HepG2 (cell line): Measurements from ENCODE around the gene PRSS22. TPM values are rescaled to one million over a fixed set of nuclear protein-coding genes. Genes with fewer than 3 reads are reported as not detected.
A peak's percentile ranks its signal among the peaks of the same experiment; 100 is the strongest.

Experiments used
- ARHGAP35 ChIP-seq: sonication (generic); formaldehyde crosslinking; IDR thresholded peaks from 2 replicates; pipeline ENCODE4 v1.9.0; 2022; ENCODE audit warnings: mild to moderate bottlenecking, inconsistent platforms, moderate library complexity, missing genetic modification reagents, borderline replicate concordance
- CEBPG ChIP-seq: IDR thresholded peaks from 2 replicates; pipeline ENCODE4 v1.6.1; 2016
- ETV5 ChIP-seq: IDR thresholded peaks from 2 replicates; pipeline ENCODE4 v1.6.1; 2018; ENCODE audit warnings: missing biosample characterization, missing genetic modification reagents, inconsistent platforms, borderline replicate concordance
- HNRNPH1 ChIP-seq: fragments of 200-400 bp; formaldehyde crosslinking; optimal IDR thresholded peaks from 2 replicates; pipeline ENCODE3; 2017; ENCODE audit warnings: mild to moderate bottlenecking, low read depth, low read length
- KLF6 ChIP-seq: IDR thresholded peaks from 2 replicates; pipeline ENCODE4 v1.8.0; 2016; ENCODE audit warnings: missing biosample characterization, missing genetic modification reagents
- NR2C2 ChIP-seq: sonication (generic); formaldehyde crosslinking; IDR thresholded peaks from 2 replicates; pipeline ENCODE4 v1.4.0; 2020; ENCODE audit warnings: missing genetic modification reagents, mild to moderate bottlenecking, moderate library complexity, borderline replicate concordance
- SP5 ChIP-seq: IDR thresholded peaks from 2 replicates; pipeline ENCODE4 v1.6.1; 2016; ENCODE audit warnings: low read depth, borderline replicate concordance
- ZBTB3 ChIP-seq: sonication (generic); formaldehyde crosslinking; IDR thresholded peaks from 2 replicates; pipeline ENCODE4 v1.4.0; 2020; ENCODE audit warnings: low read depth, mild to moderate bottlenecking, moderate library complexity, missing genetic modification reagents, borderline replicate concordance
- ZKSCAN8 ChIP-seq: IDR thresholded peaks from 2 replicates; pipeline ENCODE4 v1.6.1; 2016; ENCODE audit warnings: borderline replicate concordance, missing genetic modification reagents, missing compliant biosample characterization
- ZNF543 ChIP-seq: sonication (generic); formaldehyde crosslinking; IDR thresholded peaks from 2 replicates; pipeline ENCODE4 v1.4.0; 2020; ENCODE audit warnings: mild to moderate bottlenecking, missing genetic modification reagents
- ZNF556 ChIP-seq: sonication (generic); formaldehyde crosslinking; IDR thresholded peaks from 2 replicates; pipeline ENCODE4 v1.4.0; 2020; ENCODE audit warnings: mild to moderate bottlenecking, missing genetic modification reagents, borderline replicate concordance
- polyA plus RNA-seq, 8 experiments: library from polyadenylated mRNA; depleted of rRNA in 3 of 8; stranded (reverse) in 7 of 8; unstranded in 1 of 8; fragments of >200 nt; fragmentation: Illumina TruSeq in 4 of 8; extraction: Trizol in 4 of 8; gene quantifications; 2 replicates each; pipeline versions ENCODE4 v1.2.1 to v1.2.3, GENCODE V29; 2011 to 2016; ENCODE audit warnings: low read depth in 4 of 8, missing spikeins in 1 of 8, mixed read lengths in 1 of 8; ENCODE audit not compliant: insufficient read depth in 1 of 8
- total RNA-seq, 5 experiments: library from RNA; depleted of rRNA; stranded (reverse); fragments of >200 nt; fragmentation: Illumina TruSeq; extraction: Trizol; gene quantifications; 2 replicates each; pipeline ENCODE4 v1.2.3, GENCODE V29; 2016; ENCODE audit warnings: low read depth in 1 of 5
- TF ChIP-seq, protein P1 (sequence below): sonication (generic); formaldehyde crosslinking; IDR thresholded peaks from 2 replicates; pipeline ENCODE4 v1.8.0; 2022; ENCODE audit warnings: mild to moderate bottlenecking, missing genetic modification reagents, moderate library complexity
- TF ChIP-seq, protein P2 (sequence below): sonication (generic); formaldehyde crosslinking; IDR thresholded peaks from 2 replicates; pipeline ENCODE4 v1.4.0; 2020; ENCODE audit warnings: mild to moderate bottlenecking, missing genetic modification reagents
- TF ChIP-seq, protein P3 (sequence below): sonication (generic); formaldehyde crosslinking; IDR thresholded peaks from 2 replicates; pipeline ENCODE4 v1.5.0; 2020; ENCODE audit warnings: mild to moderate bottlenecking, missing genetic modification reagents
- TF ChIP-seq, protein P4 (sequence below): sonication (generic); formaldehyde crosslinking; IDR thresholded peaks from 2 replicates; pipeline ENCODE4 v1.5.0; 2020; ENCODE audit warnings: mild to moderate bottlenecking, missing genetic modification reagents
- TF ChIP-seq, protein P5 (sequence below): sonication (generic); formaldehyde crosslinking; IDR thresholded peaks from 2 replicates; pipeline ENCODE4 v1.4.0; 2020; ENCODE audit warnings: mild to moderate bottlenecking, missing genetic modification reagents
- TF ChIP-seq, protein P6 (sequence below): IDR thresholded peaks from 2 replicates; pipeline ENCODE4 v1.6.1; 2016; ENCODE audit warnings: missing compliant biosample characterization, missing genetic modification reagents, borderline replicate concordance

The PRSS22 gene
- total and polyA plus RNA-seq, 2 of the 13 experiments (the other 11 are each of a cell fraction or from before 2014, with no cell fraction given): 0.24 to 0.32 TPM

DNA sequence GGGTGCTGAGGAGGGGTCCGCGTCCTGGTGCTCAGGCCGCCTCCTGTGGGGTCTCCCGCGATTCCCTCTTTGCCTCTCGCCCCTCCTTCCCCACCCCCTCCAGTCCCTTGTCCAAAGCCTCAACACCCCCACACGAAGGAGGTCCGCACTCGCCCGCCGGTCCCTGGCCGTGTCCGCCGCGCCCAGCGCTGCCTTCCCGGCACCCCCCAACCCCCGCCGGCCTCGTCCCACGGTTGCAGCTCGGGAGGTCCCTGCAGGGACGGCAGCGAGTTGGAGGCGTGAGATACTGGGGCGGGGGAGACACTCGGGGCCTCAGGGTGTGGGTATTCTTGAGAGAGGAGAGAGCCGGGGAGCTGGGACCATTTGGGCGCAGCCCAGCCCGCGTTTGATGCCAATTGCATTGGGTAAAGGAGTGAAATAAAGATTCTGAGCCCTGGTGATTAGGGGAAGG, 25.5 kb upstream of the PRSS22 start (continued):
- TF ChIP-seq ETV5 (no peak), NR2C2 (CRISPR knock-in tag) (peak; percentile 8; the same call in 1 of the 2 replicates), ARHGAP35 (no peak), KLF6 (CRISPR knock-in tag) (no peak), CEBPG (no peak), ZKSCAN8 (CRISPR knock-in tag) (no peak), SP5 (no peak), ZBTB3 (CRISPR knock-in tag) (0 out of 2 replicates have a peak, but pooled peaks have one; percentile 15), ZNF556 (no peak; the same call in 1 of the 2 replicates), HNRNPH1 (no peak), ZNF543 (CRISPR knock-in tag) (no peak; the same call in 1 of the 2 replicates)
- TF ChIP-seq, protein P1, sequence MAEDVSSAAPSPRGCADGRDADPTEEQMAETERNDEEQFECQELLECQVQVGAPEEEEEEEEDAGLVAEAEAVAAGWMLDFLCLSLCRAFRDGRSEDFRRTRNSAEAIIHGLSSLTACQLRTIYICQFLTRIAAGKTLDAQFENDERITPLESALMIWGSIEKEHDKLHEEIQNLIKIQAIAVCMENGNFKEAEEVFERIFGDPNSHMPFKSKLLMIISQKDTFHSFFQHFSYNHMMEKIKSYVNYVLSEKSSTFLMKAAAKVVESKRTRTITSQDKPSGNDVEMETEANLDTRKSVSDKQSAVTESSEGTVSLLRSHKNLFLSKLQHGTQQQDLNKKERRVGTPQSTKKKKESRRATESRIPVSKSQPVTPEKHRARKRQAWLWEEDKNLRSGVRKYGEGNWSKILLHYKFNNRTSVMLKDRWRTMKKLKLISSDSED (CRISPR knock-in tag): no peak
- TF ChIP-seq, protein P2, sequence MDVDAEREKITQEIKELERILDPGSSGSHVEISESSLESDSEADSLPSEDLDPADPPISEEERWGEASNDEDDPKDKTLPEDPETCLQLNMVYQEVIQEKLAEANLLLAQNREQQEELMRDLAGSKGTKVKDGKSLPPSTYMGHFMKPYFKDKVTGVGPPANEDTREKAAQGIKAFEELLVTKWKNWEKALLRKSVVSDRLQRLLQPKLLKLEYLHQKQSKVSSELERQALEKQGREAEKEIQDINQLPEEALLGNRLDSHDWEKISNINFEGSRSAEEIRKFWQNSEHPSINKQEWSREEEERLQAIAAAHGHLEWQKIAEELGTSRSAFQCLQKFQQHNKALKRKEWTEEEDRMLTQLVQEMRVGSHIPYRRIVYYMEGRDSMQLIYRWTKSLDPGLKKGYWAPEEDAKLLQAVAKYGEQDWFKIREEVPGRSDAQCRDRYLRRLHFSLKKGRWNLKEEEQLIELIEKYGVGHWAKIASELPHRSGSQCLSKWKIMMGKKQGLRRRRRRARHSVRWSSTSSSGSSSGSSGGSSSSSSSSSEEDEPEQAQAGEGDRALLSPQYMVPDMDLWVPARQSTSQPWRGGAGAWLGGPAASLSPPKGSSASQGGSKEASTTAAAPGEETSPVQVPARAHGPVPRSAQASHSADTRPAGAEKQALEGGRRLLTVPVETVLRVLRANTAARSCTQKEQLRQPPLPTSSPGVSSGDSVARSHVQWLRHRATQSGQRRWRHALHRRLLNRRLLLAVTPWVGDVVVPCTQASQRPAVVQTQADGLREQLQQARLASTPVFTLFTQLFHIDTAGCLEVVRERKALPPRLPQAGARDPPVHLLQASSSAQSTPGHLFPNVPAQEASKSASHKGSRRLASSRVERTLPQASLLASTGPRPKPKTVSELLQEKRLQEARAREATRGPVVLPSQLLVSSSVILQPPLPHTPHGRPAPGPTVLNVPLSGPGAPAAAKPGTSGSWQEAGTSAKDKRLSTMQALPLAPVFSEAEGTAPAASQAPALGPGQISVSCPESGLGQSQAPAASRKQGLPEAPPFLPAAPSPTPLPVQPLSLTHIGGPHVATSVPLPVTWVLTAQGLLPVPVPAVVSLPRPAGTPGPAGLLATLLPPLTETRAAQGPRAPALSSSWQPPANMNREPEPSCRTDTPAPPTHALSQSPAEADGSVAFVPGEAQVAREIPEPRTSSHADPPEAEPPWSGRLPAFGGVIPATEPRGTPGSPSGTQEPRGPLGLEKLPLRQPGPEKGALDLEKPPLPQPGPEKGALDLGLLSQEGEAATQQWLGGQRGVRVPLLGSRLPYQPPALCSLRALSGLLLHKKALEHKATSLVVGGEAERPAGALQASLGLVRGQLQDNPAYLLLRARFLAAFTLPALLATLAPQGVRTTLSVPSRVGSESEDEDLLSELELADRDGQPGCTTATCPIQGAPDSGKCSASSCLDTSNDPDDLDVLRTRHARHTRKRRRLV (CRISPR knock-in tag): no peak
- TF ChIP-seq, protein P3, sequence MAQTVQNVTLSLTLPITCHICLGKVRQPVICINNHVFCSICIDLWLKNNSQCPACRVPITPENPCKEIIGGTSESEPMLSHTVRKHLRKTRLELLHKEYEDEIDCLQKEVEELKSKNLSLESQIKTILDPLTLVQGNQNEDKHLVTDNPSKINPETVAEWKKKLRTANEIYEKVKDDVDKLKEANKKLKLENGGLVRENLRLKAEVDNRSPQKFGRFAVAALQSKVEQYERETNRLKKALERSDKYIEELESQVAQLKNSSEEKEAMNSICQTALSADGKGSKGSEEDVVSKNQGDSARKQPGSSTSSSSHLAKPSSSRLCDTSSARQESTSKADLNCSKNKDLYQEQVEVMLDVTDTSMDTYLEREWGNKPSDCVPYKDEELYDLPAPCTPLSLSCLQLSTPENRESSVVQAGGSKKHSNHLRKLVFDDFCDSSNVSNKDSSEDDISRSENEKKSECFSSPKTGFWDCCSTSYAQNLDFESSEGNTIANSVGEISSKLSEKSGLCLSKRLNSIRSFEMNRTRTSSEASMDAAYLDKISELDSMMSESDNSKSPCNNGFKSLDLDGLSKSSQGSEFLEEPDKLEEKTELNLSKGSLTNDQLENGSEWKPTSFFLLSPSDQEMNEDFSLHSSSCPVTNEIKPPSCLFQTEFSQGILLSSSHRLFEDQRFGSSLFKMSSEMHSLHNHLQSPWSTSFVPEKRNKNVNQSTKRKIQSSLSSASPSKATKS: no peak; the same call in 1 of the 2 replicates
- TF ChIP-seq, protein P4, sequence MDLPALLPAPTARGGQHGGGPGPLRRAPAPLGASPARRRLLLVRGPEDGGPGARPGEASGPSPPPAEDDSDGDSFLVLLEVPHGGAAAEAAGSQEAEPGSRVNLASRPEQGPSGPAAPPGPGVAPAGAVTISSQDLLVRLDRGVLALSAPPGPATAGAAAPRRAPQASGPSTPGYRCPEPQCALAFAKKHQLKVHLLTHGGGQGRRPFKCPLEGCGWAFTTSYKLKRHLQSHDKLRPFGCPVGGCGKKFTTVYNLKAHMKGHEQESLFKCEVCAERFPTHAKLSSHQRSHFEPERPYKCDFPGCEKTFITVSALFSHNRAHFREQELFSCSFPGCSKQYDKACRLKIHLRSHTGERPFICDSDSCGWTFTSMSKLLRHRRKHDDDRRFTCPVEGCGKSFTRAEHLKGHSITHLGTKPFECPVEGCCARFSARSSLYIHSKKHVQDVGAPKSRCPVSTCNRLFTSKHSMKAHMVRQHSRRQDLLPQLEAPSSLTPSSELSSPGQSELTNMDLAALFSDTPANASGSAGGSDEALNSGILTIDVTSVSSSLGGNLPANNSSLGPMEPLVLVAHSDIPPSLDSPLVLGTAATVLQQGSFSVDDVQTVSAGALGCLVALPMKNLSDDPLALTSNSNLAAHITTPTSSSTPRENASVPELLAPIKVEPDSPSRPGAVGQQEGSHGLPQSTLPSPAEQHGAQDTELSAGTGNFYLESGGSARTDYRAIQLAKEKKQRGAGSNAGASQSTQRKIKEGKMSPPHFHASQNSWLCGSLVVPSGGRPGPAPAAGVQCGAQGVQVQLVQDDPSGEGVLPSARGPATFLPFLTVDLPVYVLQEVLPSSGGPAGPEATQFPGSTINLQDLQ (CRISPR knock-in tag): no peak
- TF ChIP-seq, protein P5, sequence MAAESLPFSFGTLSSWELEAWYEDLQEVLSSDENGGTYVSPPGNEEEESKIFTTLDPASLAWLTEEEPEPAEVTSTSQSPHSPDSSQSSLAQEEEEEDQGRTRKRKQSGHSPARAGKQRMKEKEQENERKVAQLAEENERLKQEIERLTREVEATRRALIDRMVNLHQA (CRISPR knock-in tag): no peak
- TF ChIP-seq, protein P6, sequence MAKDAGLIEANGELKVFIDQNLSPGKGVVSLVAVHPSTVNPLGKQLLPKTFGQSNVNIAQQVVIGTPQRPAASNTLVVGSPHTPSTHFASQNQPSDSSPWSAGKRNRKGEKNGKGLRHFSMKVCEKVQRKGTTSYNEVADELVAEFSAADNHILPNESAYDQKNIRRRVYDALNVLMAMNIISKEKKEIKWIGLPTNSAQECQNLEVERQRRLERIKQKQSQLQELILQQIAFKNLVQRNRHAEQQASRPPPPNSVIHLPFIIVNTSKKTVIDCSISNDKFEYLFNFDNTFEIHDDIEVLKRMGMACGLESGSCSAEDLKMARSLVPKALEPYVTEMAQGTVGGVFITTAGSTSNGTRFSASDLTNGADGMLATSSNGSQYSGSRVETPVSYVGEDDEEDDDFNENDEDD (CRISPR knock-in tag): no peak
